ENCODE data around the gene DUT.

Gene DUT

GRCh38 chr15:48330855-48331795 lies at the start of gene DUT:
TSS of gene DUT (plus strand) at chr15:48331429. CDS start at chr15:48331516, 87 bp downstream.
- peak within 1 kb of the TSS; percentile 99 for H3K27ac Mint-ChIP-seq (ENCODE audit: low read depth)
- DNase-seq (ENCODE audit: low spot score in 2 of 2) = peak; percentile 66 to 67
- H3K27me3 Mint-ChIP-seq = no peaks in the 10 kb centered on the region
- no peaks in the 10 kb centered on the region for H3K9me3 Mint-ChIP-seq
- peak within 1 kb of the TSS; percentile 94 for H3K4me3 Mint-ChIP-seq
- H3K36me3 Mint-ChIP-seq (ENCODE audit: insufficient read depth) = peaks cover 22% of the 10 kb centered on the region
- peaks cover 27% of the 10 kb centered on the region for H3K4me1 Mint-ChIP-seq
- ATAC-seq (replicated peaks; ENCODE audit: extremely low read depth, poor library complexity, severe bottlenecking) = peak; percentile 79

- Mint-ChIP-seq H3K9me3 (no peaks in the 10 kb centered on the region), H3K4me1 (no peaks in the 10 kb centered on the region)
Observed at GRCh38 chr15:48281674-48282073, 49.6 kb upstream of the DUT start.

GRCh38 chr15:48282216-48282615 lies 49.0 kb upstream of the DUT start:
- H3K27me3 Mint-ChIP-seq = peaks cover 18% of the 10 kb centered on the region
- no peak for ATAC-seq (replicated peaks; ENCODE audit: extremely low read depth, poor library complexity, severe bottlenecking)
- H3K4me1 Mint-ChIP-seq = no peaks in the 10 kb centered on the region
- H3K9me3 Mint-ChIP-seq = no peaks in the 10 kb centered on the region
- no peak overlapping the region for H3K4me3 Mint-ChIP-seq
- no peaks in the 10 kb centered on the region for H3K36me3 Mint-ChIP-seq (ENCODE audit: insufficient read depth)
- DNase-seq (ENCODE audit: low spot score in 2 of 2) = no peak
- H3K27ac Mint-ChIP-seq (ENCODE audit: low read depth) = no peak overlapping the region

More at GRCh38 chr15:48281674-48282073, 49.6 kb upstream of the DUT start:
- DNase-seq (ENCODE audit: low spot score in 2 of 2) = no peak
- Mint-ChIP-seq H3K27ac (ENCODE audit: low read depth) (no peak overlapping the region), H3K27me3 (peaks cover 18% of the 10 kb centered on the region), H3K4me3 (no peak overlapping the region), H3K36me3 (ENCODE audit: insufficient read depth) (no peaks in the 10 kb centered on the region)
- ATAC-seq (replicated peaks; ENCODE audit: extremely low read depth, poor library complexity, severe bottlenecking) = no peak

GRCh38 chr15:48283396-48284145 lies 47.7 kb upstream of the DUT start:
- Mint-ChIP-seq H3K36me3 (ENCODE audit: insufficient read depth) (no peaks in the 10 kb centered on the region), H3K4me1 (no peaks in the 10 kb centered on the region), H3K9me3 (no peaks in the 10 kb centered on the region), H3K27ac (ENCODE audit: low read depth) (no peak overlapping the region), H3K27me3 (peaks cover 18% of the 10 kb centered on the region), H3K4me3 (no peak overlapping the region)
- no peak for DNase-seq (ENCODE audit: low spot score in 2 of 2)
- no peak for ATAC-seq (replicated peaks; ENCODE audit: extremely low read depth, poor library complexity, severe bottlenecking)

GRCh38 chr15:48285329-48286214 lies 45.7 kb upstream of the DUT start:
- Mint-ChIP-seq H3K36me3 (ENCODE audit: insufficient read depth) (no peaks in the 10 kb centered on the region), H3K4me3 (no peak overlapping the region)

GRCh38 chr15:48289628-48290027 lies 41.6 kb upstream of the DUT start:
- no peaks in the 10 kb centered on the region for H3K36me3 Mint-ChIP-seq (ENCODE audit: insufficient read depth)
- H3K27me3 Mint-ChIP-seq = peaks cover 9% of the 10 kb centered on the region
- ATAC-seq (replicated peaks; ENCODE audit: extremely low read depth, poor library complexity, severe bottlenecking) (no peak), DNase-seq (ENCODE audit: low spot score in 2 of 2) (no peak)
- no peaks in the 10 kb centered on the region for H3K4me1 Mint-ChIP-seq
- no peak overlapping the region for H3K4me3 Mint-ChIP-seq
- H3K27ac Mint-ChIP-seq (ENCODE audit: low read depth) = no peak overlapping the region
- H3K9me3 Mint-ChIP-seq = no peaks in the 10 kb centered on the region

More at GRCh38 chr15:48285329-48286214, 45.7 kb upstream of the DUT start:
- DNase-seq (ENCODE audit: low spot score in 2 of 2) (peak; percentile 13 to 16), ATAC-seq (replicated peaks; ENCODE audit: extremely low read depth, poor library complexity, severe bottlenecking) (no peak)
- H3K4me1 Mint-ChIP-seq = no peaks in the 10 kb centered on the region
- H3K9me3 Mint-ChIP-seq = no peaks in the 10 kb centered on the region
- no peak overlapping the region for H3K27ac Mint-ChIP-seq (ENCODE audit: low read depth)
- peaks cover 18% of the 10 kb centered on the region for H3K27me3 Mint-ChIP-seq

GRCh38 chr15:48292458-48292857 lies 38.8 kb upstream of the DUT start:
- no peak for ATAC-seq (replicated peaks; ENCODE audit: extremely low read depth, poor library complexity, severe bottlenecking)

GRCh38 chr15:48297668-48298067 lies 33.6 kb upstream of the DUT start:
- Mint-ChIP-seq H3K4me1 (no peaks in the 10 kb centered on the region), H3K27me3 (peaks cover 7% of the 10 kb centered on the region), H3K27ac (ENCODE audit: low read depth) (no peak overlapping the region), H3K4me3 (no peak overlapping the region), H3K36me3 (ENCODE audit: insufficient read depth) (no peaks in the 10 kb centered on the region), H3K9me3 (no peaks in the 10 kb centered on the region)
- no peak for DNase-seq (ENCODE audit: low spot score in 2 of 2)
- ATAC-seq (replicated peaks; ENCODE audit: extremely low read depth, poor library complexity, severe bottlenecking) = no peak

More at GRCh38 chr15:48292458-48292857, 38.8 kb upstream of the DUT start:
- Mint-ChIP-seq H3K4me1 (no peaks in the 10 kb centered on the region), H3K27me3 (no peaks in the 10 kb centered on the region), H3K9me3 (no peaks in the 10 kb centered on the region), H3K36me3 (ENCODE audit: insufficient read depth) (no peaks in the 10 kb centered on the region), H3K27ac (ENCODE audit: low read depth) (no peak overlapping the region), H3K4me3 (no peak overlapping the region)
- DNase-seq (ENCODE audit: low spot score in 2 of 2) = no peak

GRCh38 chr15:48298914-48299313 lies 32.3 kb upstream of the DUT start:
- no peak overlapping the region for H3K27ac Mint-ChIP-seq (ENCODE audit: low read depth)
- DNase-seq (ENCODE audit: low spot score in 2 of 2) (no peak), ATAC-seq (replicated peaks; ENCODE audit: extremely low read depth, poor library complexity, severe bottlenecking) (no peak)
- no peaks in the 10 kb centered on the region for H3K9me3 Mint-ChIP-seq
- no peaks in the 10 kb centered on the region for H3K36me3 Mint-ChIP-seq (ENCODE audit: insufficient read depth)
- peaks cover 7% of the 10 kb centered on the region for H3K27me3 Mint-ChIP-seq
- no peaks in the 10 kb centered on the region for H3K4me1 Mint-ChIP-seq
- no peak overlapping the region for H3K4me3 Mint-ChIP-seq

GRCh38 chr15:48300038-48300437 lies 31.2 kb upstream of the DUT start:
- no peak for ATAC-seq (replicated peaks; ENCODE audit: extremely low read depth, poor library complexity, severe bottlenecking)
- Mint-ChIP-seq H3K4me1 (no peaks in the 10 kb centered on the region), H3K36me3 (ENCODE audit: insufficient read depth) (no peaks in the 10 kb centered on the region), H3K27me3 (peaks cover 7% of the 10 kb centered on the region), H3K4me3 (no peak overlapping the region), H3K27ac (ENCODE audit: low read depth) (no peak overlapping the region), H3K9me3 (no peaks in the 10 kb centered on the region)
- no peak for DNase-seq (ENCODE audit: low spot score in 2 of 2)

GRCh38 chr15:48304398-48304797 lies 26.8 kb upstream of the DUT start:
- no peak for ATAC-seq (replicated peaks; ENCODE audit: extremely low read depth, poor library complexity, severe bottlenecking)
- H3K27me3 Mint-ChIP-seq = peaks cover 18% of the 10 kb centered on the region

GRCh38 chr15:48306639-48307038 lies 24.6 kb upstream of the DUT start:
- Mint-ChIP-seq H3K27ac (ENCODE audit: low read depth) (no peak overlapping the region), H3K4me1 (no peaks in the 10 kb centered on the region), H3K9me3 (no peaks in the 10 kb centered on the region), H3K36me3 (ENCODE audit: insufficient read depth) (no peaks in the 10 kb centered on the region), H3K4me3 (no peak overlapping the region), H3K27me3 (peaks cover 11% of the 10 kb centered on the region)
- ATAC-seq (replicated peaks; ENCODE audit: extremely low read depth, poor library complexity, severe bottlenecking) = no peak
- no peak for DNase-seq (ENCODE audit: low spot score in 2 of 2)

More at GRCh38 chr15:48304398-48304797, 26.8 kb upstream of the DUT start:
- H3K36me3 Mint-ChIP-seq (ENCODE audit: insufficient read depth) = no peaks in the 10 kb centered on the region
- no peaks in the 10 kb centered on the region for H3K9me3 Mint-ChIP-seq
- H3K27ac Mint-ChIP-seq (ENCODE audit: low read depth) = no peak overlapping the region
- no peak for DNase-seq (ENCODE audit: low spot score in 2 of 2)
- no peak overlapping the region for H3K4me3 Mint-ChIP-seq
- no peaks in the 10 kb centered on the region for H3K4me1 Mint-ChIP-seq

Measured in central memory CD8-positive, alpha-beta T cell (primary cell).